Measurements from ENCODE around the gene TSR1. TPM values are rescaled to one million over a fixed set of nuclear protein-coding genes. Genes with fewer than 3 reads are reported as not detected.

TSR1 gene
- total RNA-seq, 1 experiment from 2014 or later, result 70.3 TPM

- intact Hi-C loops (cut with micrococcal nuclease), result no loop called here
Measured at GRCh38 chr17:2303204-2304188, 32.8 kb downstream of the TSR1 start, which contains the start of the genes SMG6 and SRR. Gene SMG6, minus strand, starts transcription at chr17:2303785. Its CDS starts 65 bp downstream, at chr17:2303720. Gene SRR, plus strand, starts transcription at chr17:2303950. Its CDS starts 11,611 bp downstream, at chr17:2315561.

GRCh38 chr17:2302778-2303203, 33.5 kb downstream of the TSR1 start:
- Histone ChIP-seq H3K4me1 (ENCODE audit: insufficient read depth, low read length) (0 out of 2 replicates have a peak, but pooled peaks cover 3% of the 10 kb centered on the region), H3K4me2 (ENCODE audit: low read length) (peak overlapping the region; percentile 82), H3K36me3 (ENCODE audit: low read depth, low read length) (no peaks in the 10 kb centered on the region; the same call in 1 of the 2 replicates), H3K4me3 (ENCODE audit: low read length) (peak overlapping the region; percentile 91), H3K27me3 (ENCODE audit: low read length) (no peaks in the 10 kb centered on the region), H4K20me1 (ENCODE audit: low read length) (no peaks in the 10 kb centered on the region), H3K9me3 (ENCODE audit: low read length) (no peaks in the 10 kb centered on the region), H3K9me2 (replicated peaks; ENCODE audit: low read length) (no peaks in the 10 kb centered on the region), H3K27ac (ENCODE audit: low read length) (peak overlapping the region; percentile 48; the same call in 1 of the 2 replicates), H2AFZ (ENCODE audit: low read length) (peak overlapping the region; percentile 83), H3F3A (ENCODE audit: low read length, unreplicated experiment) (no peaks in the 10 kb centered on the region), H3K79me2 (ENCODE audit: low read length) (peaks cover 39% of the 10 kb centered on the region), H3K9ac (ENCODE audit: low read length) (peak overlapping the region; percentile 84)
- CTCF ChIA-PET, result interaction anchor here (0.6 kb wide), 1 partner anchor 50 kb away, joined by 3 read pairs; no protein-coding TSS in a partner anchor
- intact Hi-C loops (cut with micrococcal nuclease), result no loop called here
- TSS peak; percentile 49 for BruUV-seq (replicated peaks)
- ATAC-seq (peak; percentile 3; the same call in 1 of the 2 replicates), DNase-seq (no peak)
- TF ChIP-seq EZH2 (IDR thresholded peaks at IDR 0.05; ENCODE audit: low read length, unreplicated experiment), result no peak
- no peak for TF ChIP-seq CTCF (conservative IDR thresholded peaks at IDR 0.05; ENCODE audit: low read depth, low read length)
- TF ChIP-seq EZH2phosphoT487 (IDR thresholded peaks at IDR 0.05; ENCODE audit: borderline replicate concordance, low read length), result no peak
- POLR2A ChIA-PET (ENCODE audit: unreplicated experiment), result no interaction called here

More at GRCh38 chr17:2303204-2304188, 32.8 kb downstream of the TSR1 start, which contains the start of the genes SMG6 and SRR:
- 0 out of 2 replicates have a peak, but pooled peaks cover 3% of the 10 kb centered on the region for H3K4me1 ChIP-seq (ENCODE audit: insufficient read depth, low read length)
- H3K9me3 ChIP-seq (ENCODE audit: low read length), result no peaks in the 10 kb centered on the region
- H3F3A ChIP-seq (ENCODE audit: low read length, unreplicated experiment), result no peaks in the 10 kb centered on the region
- TF ChIP-seq EZH2 (IDR thresholded peaks at IDR 0.05; ENCODE audit: low read length, unreplicated experiment) (no peak), CTCF (conservative IDR thresholded peaks at IDR 0.05; ENCODE audit: low read depth, low read length) (no peak), EZH2phosphoT487 (IDR thresholded peaks at IDR 0.05; ENCODE audit: borderline replicate concordance, low read length) (no peak)
- ATAC-seq (peak; percentile 92), DNase-seq (peak; percentile 81)
- H3K27ac ChIP-seq (ENCODE audit: low read length), result peak within 1 kb of the TSS; percentile 48
- CTCF ChIA-PET, result interaction anchor here (0.6 kb wide), 2 partner anchors 34 to 103 kb away, joined by 3 to 5 read pairs; no protein-coding TSS in a partner anchor
- H3K79me2 ChIP-seq (ENCODE audit: low read length), result peaks cover 39% of the 10 kb centered on the region
- no peaks in the 10 kb centered on the region for H3K9me2 ChIP-seq (replicated peaks; ENCODE audit: low read length)
- H2AFZ ChIP-seq (ENCODE audit: low read length), result peak within 1 kb of the TSS; percentile 83
- H3K4me3 ChIP-seq (ENCODE audit: low read length), result peak within 1 kb of the TSS; percentile 91
- BruUV-seq (replicated peaks), result no TSS peak
- H3K36me3 ChIP-seq (ENCODE audit: low read depth, low read length), result no peaks in the 10 kb centered on the region; the same call in 1 of the 2 replicates
- POLR2A ChIA-PET (ENCODE audit: unreplicated experiment), result interaction anchor here (0.7 kb wide), 1 partner anchor 473 kb away, joined by 9 read pairs; no protein-coding TSS in a partner anchor
- peak within 1 kb of the TSS; percentile 84 for H3K9ac ChIP-seq (ENCODE audit: low read length)
- no peaks in the 10 kb centered on the region for H3K27me3 ChIP-seq (ENCODE audit: low read length)
- H3K4me2 ChIP-seq (ENCODE audit: low read length), result peak within 1 kb of the TSS; percentile 82
- H4K20me1 ChIP-seq (ENCODE audit: low read length), result no peaks in the 10 kb centered on the region

Measured in PC-3 (cell line).